OCI-LY7 (cell line): Measurements from ENCODE around the gene SELENOP. TPM values are rescaled to one million over a fixed set of nuclear protein-coding genes. Genes with fewer than 3 reads are reported as not detected.

Source experiments
- BruUV-seq: library from RNA; stranded (reverse); fragments of 400-500 nt; replicated peaks from 2 replicates; lab custom pipeline; 2021; lab: Mats Ljungman, UMichigan
- CTCF ChIA-PET: fragments of 300-600 bp; sonication (Branson Sonifier 250); formaldehyde crosslinking; loops from one replicate; lab custom pipeline; 2022; ENCODE audit warnings: antibody characterized with exemption; ENCODE audit not compliant: unreplicated experiment; lab: Charles Lee
- POLR2A ChIA-PET: fragments of 300-600 bp; sonication (Branson Sonifier 250); formaldehyde crosslinking; loops from one replicate; lab custom pipeline; 2022; ENCODE audit warnings: antibody characterized with exemption; lab: Charles Lee
- DNase-seq: peaks from one replicate; pipeline ENCODE4 v3.0.0-alpha.2; 2015; ENCODE audit warnings: low spot score
- H2AFZ ChIP-seq: fragments of 200-600 bp; sonication (generic), shearing (Covaris generic); 2 replicates; pipeline ENCODE4 v1.6.1; 2014; ENCODE audit warnings: mild to moderate bottlenecking, antibody characterized with exemption, low read length, moderate library complexity
- H3K27ac ChIP-seq: fragments of 200-600 bp; sonication (generic); 2 replicates; pipeline ENCODE4 v1.5.1; 2014; ENCODE audit warnings: mixed run types, low read depth, mild to moderate bottlenecking, moderate library complexity, low read length, inconsistent platforms; ENCODE audit not compliant: poor library complexity, severe bottlenecking
- H3K36me3 ChIP-seq: fragments of 200-600 bp; sonication (generic); 2 replicates; pipeline ENCODE4 v1.6.1; 2014; ENCODE audit warnings: mild to moderate bottlenecking, antibody characterized with exemption, low read length, moderate library complexity, mixed read lengths; ENCODE audit not compliant: insufficient read depth
- H3K4me1 ChIP-seq: fragments of 200-600 bp; sonication (generic); 2 replicates; pipeline ENCODE4 v1.5.1; 2014; ENCODE audit warnings: mild to moderate bottlenecking, low read length; ENCODE audit not compliant: insufficient read depth, poor library complexity, severe bottlenecking
- H3K4me2 ChIP-seq: fragments of 200-600 bp; sonication (generic); 2 replicates; pipeline ENCODE4 v1.6.1; 2014; ENCODE audit warnings: mild to moderate bottlenecking, low read length
- H3K4me3 ChIP-seq: fragments of 200-600 bp; sonication (generic); 2 replicates; pipeline ENCODE4 v1.5.1; 2014; ENCODE audit warnings: mild to moderate bottlenecking, low read depth, low read length; ENCODE audit not compliant: poor library complexity, severe bottlenecking
- H3K79me2 ChIP-seq: fragments of 200-600 bp; sonication (generic); 2 replicates; pipeline ENCODE4 v1.6.1; 2016; ENCODE audit warnings: low read depth, mild to moderate bottlenecking, low read length, moderate library complexity, mixed read lengths; ENCODE audit not compliant: insufficient read depth
- H3K9me2 ChIP-seq: fragments of 200-600 bp; sonication (generic); 2 replicates; pipeline ENCODE4 v1.6.1; 2016; ENCODE audit warnings: mild to moderate bottlenecking, low read length, mixed read lengths; ENCODE audit not compliant: insufficient read depth
- H3K9me3 ChIP-seq: fragments of 200-600 bp; sonication (generic); 2 replicates; pipeline ENCODE4 v1.6.1; 2014; ENCODE audit warnings: mild to moderate bottlenecking, mixed run types, low read length, mixed read lengths
- H4K20me1 ChIP-seq: fragments of 200-600 bp; sonication (generic); 2 replicates; pipeline ENCODE4 v1.6.1; 2014; ENCODE audit warnings: mild to moderate bottlenecking, antibody characterized with exemption, low read length, moderate library complexity, mixed read lengths; ENCODE audit not compliant: insufficient read depth
- EZH2phosphoT487 ChIP-seq: fragments of 200-600 bp; sonication (generic); IDR thresholded peaks from 2 replicates; pipeline ENCODE4 v1.6.1; 2018; ENCODE audit warnings: low read depth, borderline replicate concordance, mild to moderate bottlenecking, mixed run types, antibody characterized with exemption, low read length, moderate library complexity, mixed read lengths
- intact Hi-C: fragments of 100-400 bp; cut with micrococcal nuclease; formaldehyde crosslinking; loops from one replicate; pipeline ENCODE4 v1.10.0; 2022; ENCODE audit not compliant: unreplicated experiment
- total RNA-seq, 2 experiments: library from RNA; depleted of rRNA in 1 of 2; stranded (reverse); fragments of >200 nt in 1 of 2; shearing (Covaris generic) in 1 of 2; gene quantifications; 2 replicates each; pipeline ENCODE4 v1.2.3, GENCODE V29; 2014 to 2022
- TF ChIP-seq, protein P1 (sequence below): fragments of 200-600 bp; sonication (generic); conservative IDR thresholded peaks from 2 replicates; pipeline ENCODE4 v1.5.1; 2014; ENCODE audit warnings: mild to moderate bottlenecking, antibody characterized with exemption, low read length, moderate library complexity, mixed read lengths

SELENOP gene
- total RNA-seq, 2 experiments from 2014 or later, result not detected

DNA sequence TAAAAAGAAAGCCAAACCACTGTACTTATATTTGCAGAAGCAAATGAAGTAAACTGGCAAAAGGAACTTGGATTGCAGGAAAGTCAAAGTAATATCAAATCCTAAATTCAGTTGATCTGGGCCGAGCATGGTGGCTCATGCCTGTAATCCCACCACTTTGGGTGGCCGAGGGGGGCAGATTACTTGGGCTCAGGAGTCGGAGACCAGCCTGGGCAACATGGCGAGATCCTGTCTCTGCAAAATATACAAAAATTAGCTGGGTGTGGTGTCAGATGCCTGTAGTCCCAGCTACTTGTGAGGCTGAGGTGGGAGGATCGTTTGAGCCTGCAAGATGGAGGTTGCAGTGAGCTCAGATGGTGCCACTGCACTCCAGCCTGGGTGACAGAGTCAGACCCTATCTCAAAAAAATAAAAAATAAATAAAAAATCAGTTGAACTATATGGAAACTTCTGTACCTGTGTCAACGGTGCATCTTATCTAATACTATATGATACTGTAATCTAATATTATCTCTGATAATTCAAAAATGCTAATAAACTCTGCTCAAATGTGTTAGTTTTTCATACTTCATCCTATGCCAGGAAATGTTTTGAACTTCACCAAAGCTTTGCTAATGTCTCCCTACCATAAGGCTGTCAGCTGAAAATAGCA lies 10.1 kb downstream of the SELENOP start:
- H2AFZ ChIP-seq, result no peak overlapping the region
- no peaks in the 10 kb centered on the region for H3K9me2 ChIP-seq
- H3K9me3 ChIP-seq, result no peaks in the 10 kb centered on the region
- POLR2A ChIA-PET, result interaction anchor here (1.0 to 2.0 kb wide), 2 partner anchors 18 to 25 kb away, joined by 3 to 5 read pairs; no protein-coding TSS in a partner anchor
- TF ChIP-seq EZH2phosphoT487, result no peak
- TF ChIP-seq, protein P1, sequence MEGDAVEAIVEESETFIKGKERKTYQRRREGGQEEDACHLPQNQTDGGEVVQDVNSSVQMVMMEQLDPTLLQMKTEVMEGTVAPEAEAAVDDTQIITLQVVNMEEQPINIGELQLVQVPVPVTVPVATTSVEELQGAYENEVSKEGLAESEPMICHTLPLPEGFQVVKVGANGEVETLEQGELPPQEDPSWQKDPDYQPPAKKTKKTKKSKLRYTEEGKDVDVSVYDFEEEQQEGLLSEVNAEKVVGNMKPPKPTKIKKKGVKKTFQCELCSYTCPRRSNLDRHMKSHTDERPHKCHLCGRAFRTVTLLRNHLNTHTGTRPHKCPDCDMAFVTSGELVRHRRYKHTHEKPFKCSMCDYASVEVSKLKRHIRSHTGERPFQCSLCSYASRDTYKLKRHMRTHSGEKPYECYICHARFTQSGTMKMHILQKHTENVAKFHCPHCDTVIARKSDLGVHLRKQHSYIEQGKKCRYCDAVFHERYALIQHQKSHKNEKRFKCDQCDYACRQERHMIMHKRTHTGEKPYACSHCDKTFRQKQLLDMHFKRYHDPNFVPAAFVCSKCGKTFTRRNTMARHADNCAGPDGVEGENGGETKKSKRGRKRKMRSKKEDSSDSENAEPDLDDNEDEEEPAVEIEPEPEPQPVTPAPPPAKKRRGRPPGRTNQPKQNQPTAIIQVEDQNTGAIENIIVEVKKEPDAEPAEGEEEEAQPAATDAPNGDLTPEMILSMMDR, result no peak
- no peak overlapping the region for H3K27ac ChIP-seq
- CTCF ChIA-PET, result no interaction called here
- no peak overlapping the region for H3K4me3 ChIP-seq
- DNase-seq, result no peak
- no peaks in the 10 kb centered on the region for H4K20me1 ChIP-seq
- no peaks in the 10 kb centered on the region for H3K79me2 ChIP-seq
- no peaks in the 10 kb centered on the region for H3K4me1 ChIP-seq
- BruUV-seq, result no TSS peak
- no peak overlapping the region for H3K4me2 ChIP-seq
- intact Hi-C loops, result no loop called here
- H3K36me3 ChIP-seq, result no peaks in the 10 kb centered on the region

DNA sequence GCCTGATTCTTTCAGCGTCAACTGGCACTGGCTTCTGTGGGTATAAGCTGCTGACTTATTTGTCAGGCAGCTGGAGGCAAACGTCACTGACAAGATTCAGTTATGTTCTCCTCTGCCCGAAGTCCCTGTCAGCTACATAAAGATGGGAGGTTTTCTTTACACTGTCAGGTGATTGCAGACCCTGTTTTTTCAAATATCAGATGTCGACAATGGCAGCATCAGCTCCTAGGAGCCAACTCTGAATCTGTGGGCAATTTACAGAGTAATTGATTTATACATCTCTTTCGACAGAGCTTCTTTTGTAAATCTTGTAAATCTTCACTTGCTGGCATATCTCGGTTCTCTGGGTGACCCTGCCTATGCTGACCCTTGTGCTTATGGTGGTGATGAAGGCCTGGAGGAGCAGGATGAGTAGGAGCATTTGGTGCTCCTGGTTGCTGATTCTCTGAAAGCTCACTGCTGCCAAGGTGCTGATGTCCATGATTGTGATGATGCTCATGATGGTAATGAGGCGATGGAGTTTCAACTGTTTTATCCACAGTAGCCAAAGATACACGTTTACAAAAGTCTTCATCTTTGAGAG lies 10.9 kb downstream of the SELENOP start:
- Histone ChIP-seq H4K20me1 (no peaks in the 10 kb centered on the region), H3K79me2 (no peaks in the 10 kb centered on the region), H3K9me3 (no peaks in the 10 kb centered on the region), H3K4me3 (no peak overlapping the region), H3K4me2 (no peak overlapping the region), H3K4me1 (no peaks in the 10 kb centered on the region), H3K9me2 (no peaks in the 10 kb centered on the region), H2AFZ (no peak overlapping the region), H3K27ac (no peak overlapping the region), H3K36me3 (no peaks in the 10 kb centered on the region)
- ChIA-PET POLR2A (interaction anchor here (2.0 kb wide), 1 partner anchor 26 kb away, joined by 5 read pairs; no protein-coding TSS in a partner anchor), CTCF (no interaction called here)
- DNase-seq, result no peak
- BruUV-seq, result no TSS peak
- no peak for TF ChIP-seq EZH2phosphoT487
- TF ChIP-seq, protein P1, result no peak
- intact Hi-C loops, result no loop called here

DNA sequence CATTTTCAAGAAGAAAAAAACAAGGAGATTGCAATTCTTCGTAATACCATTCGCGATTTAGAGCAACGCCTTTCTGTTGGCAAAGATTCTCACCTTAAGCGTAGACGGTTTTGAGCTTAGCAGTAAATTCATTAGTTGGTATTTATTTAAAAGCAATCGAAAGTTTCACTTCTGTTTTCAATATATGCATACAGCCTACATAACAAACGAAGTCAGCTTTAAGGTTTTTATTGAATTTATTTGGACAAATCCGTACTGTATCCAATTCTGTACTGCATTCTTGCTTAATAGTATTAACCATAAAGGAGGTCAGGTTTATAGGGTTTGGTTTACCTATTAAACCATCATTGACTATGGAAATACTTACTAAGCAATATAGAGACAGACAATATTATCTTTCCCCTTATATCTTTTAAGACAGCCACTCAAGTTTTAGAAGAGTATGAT lies 12.0 kb downstream of the SELENOP start:
- Histone ChIP-seq H3K36me3 (no peaks in the 10 kb centered on the region), H2AFZ (no peak overlapping the region), H4K20me1 (no peaks in the 10 kb centered on the region), H3K27ac (no peak overlapping the region), H3K4me2 (no peak overlapping the region), H3K4me3 (no peak overlapping the region), H3K79me2 (no peaks in the 10 kb centered on the region), H3K9me2 (no peaks in the 10 kb centered on the region), H3K9me3 (no peaks in the 10 kb centered on the region), H3K4me1 (no peaks in the 10 kb centered on the region)
- ChIA-PET POLR2A (interaction anchor here (2.0 kb wide), 1 partner anchor 27 kb away, joined by 5 read pairs; no protein-coding TSS in a partner anchor), CTCF (no interaction called here)
- intact Hi-C loops, result no loop called here
- no peak for DNase-seq
- BruUV-seq, result no TSS peak
- TF ChIP-seq, protein P1, result no peak
- TF ChIP-seq EZH2phosphoT487, result no peak
